Measurements from ENCODE around the gene GLRX. TPM values are rescaled to one million over a fixed set of nuclear protein-coding genes. Genes with fewer than 3 reads are reported as not detected.
"Not testable (repeated sequence)": the region's sequence is repeated elsewhere in the genome, so short reads cannot be mapped to it uniquely, and the experiment has no call there.

The GLRX gene
- total and polyA plus RNA-seq, 8 donors: 1.7 to 20.9 (median 6.6) TPM

- no peak for DNase-seq
- H3K27me3 ChIP-seq: no peaks in the 10 kb centered on the region
- intact Hi-C loops (cut with DNase I): no loop called here
- H3K4me3 ChIP-seq: no peak overlapping the region
- peaks cover 12 to 26% (median 15%) of the 10 kb centered on the region in 3 donors for H3K4me1 ChIP-seq
- ATAC-seq: no peak
- no peak overlapping the region for H3K27ac ChIP-seq
- no peaks in the 10 kb centered on the region for H3K36me3 ChIP-seq
- H3K9me3 ChIP-seq: no peaks in the 10 kb centered on the region
- TF ChIP-seq CTCF (IDR thresholded peaks at IDR 0.05): no peak
- FAIRE-seq: no peak
- WGBS, 2 donors: 69 to 72% methylated on average over 1 of the region's 1 CpG
These were observed 16.0 kb upstream of the GLRX start for GRCh38 chr5:95838556-95838955.

- H3K4me3 ChIP-seq: no peak overlapping the region
- peaks cover 12 to 31% (median 15%) of the 10 kb centered on the region in 3 donors for H3K4me1 ChIP-seq
- intact Hi-C loops (cut with DNase I): no loop called here
- DNase-seq (peak in 1 of 6 donors; percentile 37), ATAC-seq (no peak), FAIRE-seq (no peak)
- H3K27ac ChIP-seq: no peak overlapping the region
- H3K9me3 ChIP-seq: no peaks in the 10 kb centered on the region
- H3K27me3 ChIP-seq: no peaks in the 10 kb centered on the region
- TF ChIP-seq CTCF (IDR thresholded peaks at IDR 0.05): no peak
- WGBS, 2 donors: 86 to 92% methylated on average over 8 of the region's 8 CpGs
- no peaks in the 10 kb centered on the region for H3K36me3 ChIP-seq
These were observed 15.5 kb upstream of the GLRX start for GRCh38 chr5:95838001-95838520.

GRCh38 chr5:95837492-95837891 lies 15.0 kb upstream of the GLRX start:
- 79 to 86% methylated on average over 5 of the region's 5 CpGs for WGBS, 2 donors
- H3K27me3 ChIP-seq: no peaks in the 10 kb centered on the region
- no peak overlapping the region for H3K27ac ChIP-seq
- H3K36me3 ChIP-seq: no peaks in the 10 kb centered on the region
- no peak for TF ChIP-seq CTCF (IDR thresholded peaks at IDR 0.05)
- H3K4me1 ChIP-seq: peaks cover 12 to 31% (median 15%) of the 10 kb centered on the region in 3 donors
- FAIRE-seq: no peak
- H3K4me3 ChIP-seq: no peak overlapping the region
- intact Hi-C loops (cut with DNase I): no loop called here
- H3K9me3 ChIP-seq: no peaks in the 10 kb centered on the region
- no peak for ATAC-seq
- peak in 1 of 6 donors; percentile 18 for DNase-seq

GRCh38 chr5:95836971-95837370 lies 14.4 kb upstream of the GLRX start:
- 94 to 95% methylated on average over 4 of the region's 4 CpGs for WGBS, 2 donors
- Histone ChIP-seq H3K27ac (peak overlapping the region in 2 of 4 donors; percentile 83 to 91), H3K4me1 (peaks cover 12 to 28% (median 15%) of the 10 kb centered on the region in 3 donors)
- H3K27me3 ChIP-seq; intact Hi-C loops (cut with DNase I); ATAC-seq; H3K9me3 ChIP-seq; H3K4me3 ChIP-seq; FAIRE-seq; H3K36me3 ChIP-seq: not testable (repeated sequence)
- DNase-seq: peak in 1 of 6 donors; percentile 19

- no peak for DNase-seq
- Histone ChIP-seq H3K4me1 (peaks cover 12 to 26% (median 15%) of the 10 kb centered on the region in 3 donors), H3K27me3 (no peaks in the 10 kb centered on the region), H3K27ac (peak overlapping the region in 2 of 4 donors; percentile 83 to 91), H3K4me3 (no peak overlapping the region), H3K9me3 (no peaks in the 10 kb centered on the region), H3K36me3 (no peaks in the 10 kb centered on the region)
- FAIRE-seq: no peak
- WGBS, 2 donors: 91 to 97% methylated on average over 1 of the region's 1 CpG
- ATAC-seq: peak in 1 of 4 donors; percentile 7
- intact Hi-C loops (cut with DNase I): no loop called here
- no peak for TF ChIP-seq CTCF (IDR thresholded peaks at IDR 0.05)
These were observed 14.0 kb upstream of the GLRX start for GRCh38 chr5:95836544-95836943.

Measured in pancreas (tissue), 10 donors.